Activated CD4-positive, alpha-beta memory T cell treated with anti-CD3 and anti-CD28 coated beads, Interleukin-2, amount 10 ng/mL, durations not matched to agents 7 days and 5 days (primary cell): ENCODE data around the gene HS3ST5. TPM values are rescaled to one million over a fixed set of nuclear protein-coding genes. Genes with fewer than 3 reads are reported as not detected.

Source experiments
- CTCF ChIA-PET: fragments of 350-600 bp; sonication (Branson Sonifier 250); formaldehyde crosslinking; loops from one replicate; lab custom pipeline; 2021; ENCODE audit warnings: antibody characterized with exemption, inconsistent platforms; lab: Charles Lee
- POLR2A ChIA-PET: fragments of 350-600 bp; sonication (Branson Sonifier 250); formaldehyde crosslinking; loops from one replicate; lab custom pipeline; 2021; ENCODE audit warnings: antibody characterized with exemption; lab: Charles Lee
- DNase-seq: peaks from one replicate; pipeline ENCODE4 v3.0.0-alpha.2; 2020
- H3K27ac Mint-ChIP-seq: one replicate; pipeline ENCODE4 v1.8.0; 2021; ENCODE audit warnings: mild to moderate bottlenecking, mixed read lengths
- H3K27me3 Mint-ChIP-seq: one replicate; pipeline ENCODE4 v1.8.0; 2021; ENCODE audit warnings: mixed read lengths
- H3K36me3 Mint-ChIP-seq: one replicate; pipeline ENCODE4 v1.8.0; 2021; ENCODE audit warnings: low read depth, mixed read lengths
- H3K4me1 Mint-ChIP-seq: one replicate; pipeline ENCODE4 v1.8.0; 2021; ENCODE audit warnings: mixed read lengths
- H3K4me3 Mint-ChIP-seq: one replicate; pipeline ENCODE4 v1.8.0; 2021; ENCODE audit warnings: mild to moderate bottlenecking, mixed read lengths
- H3K9me3 Mint-ChIP-seq: one replicate; pipeline ENCODE4 v1.8.0; 2021; ENCODE audit warnings: mixed read lengths
- total RNA-seq, 2 experiments: library from RNA; stranded (reverse); gene quantifications; one replicate each; pipeline ENCODE4 v1.2.3, GENCODE V29; 2021

HS3ST5 gene
- total RNA-seq, 2 experiments from 2014 or later = not detected

DNA sequence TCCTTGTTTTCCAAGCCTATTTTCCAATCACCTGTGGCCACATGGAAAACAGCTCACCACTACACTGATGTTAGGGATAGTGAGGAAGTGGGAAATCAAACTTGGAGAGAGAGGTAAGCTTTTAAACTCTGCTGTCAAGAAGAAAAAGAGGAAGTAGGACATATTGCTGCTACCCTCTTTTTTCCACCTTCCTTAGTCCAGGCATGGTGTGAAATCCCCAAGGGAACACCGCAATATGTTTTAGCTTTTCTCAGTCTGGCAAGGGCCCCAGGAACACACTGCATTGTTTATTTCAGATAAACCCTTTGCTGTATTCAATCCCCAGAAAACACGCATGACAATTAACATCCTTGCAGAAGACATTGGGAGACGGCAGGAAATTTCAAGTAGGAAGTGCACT is 61.3 kb downstream of the HS3ST5 start:
- H3K9me3 Mint-ChIP-seq = no peaks in the 10 kb centered on the region
- H3K27ac Mint-ChIP-seq = no peak overlapping the region
- no peaks in the 10 kb centered on the region for H3K27me3 Mint-ChIP-seq
- ChIA-PET POLR2A (no interaction called here), CTCF (no interaction called here)
- DNase-seq = no peak
- H3K4me3 Mint-ChIP-seq = no peak overlapping the region
- no peaks in the 10 kb centered on the region for H3K4me1 Mint-ChIP-seq
- H3K36me3 Mint-ChIP-seq = no peaks in the 10 kb centered on the region

DNA sequence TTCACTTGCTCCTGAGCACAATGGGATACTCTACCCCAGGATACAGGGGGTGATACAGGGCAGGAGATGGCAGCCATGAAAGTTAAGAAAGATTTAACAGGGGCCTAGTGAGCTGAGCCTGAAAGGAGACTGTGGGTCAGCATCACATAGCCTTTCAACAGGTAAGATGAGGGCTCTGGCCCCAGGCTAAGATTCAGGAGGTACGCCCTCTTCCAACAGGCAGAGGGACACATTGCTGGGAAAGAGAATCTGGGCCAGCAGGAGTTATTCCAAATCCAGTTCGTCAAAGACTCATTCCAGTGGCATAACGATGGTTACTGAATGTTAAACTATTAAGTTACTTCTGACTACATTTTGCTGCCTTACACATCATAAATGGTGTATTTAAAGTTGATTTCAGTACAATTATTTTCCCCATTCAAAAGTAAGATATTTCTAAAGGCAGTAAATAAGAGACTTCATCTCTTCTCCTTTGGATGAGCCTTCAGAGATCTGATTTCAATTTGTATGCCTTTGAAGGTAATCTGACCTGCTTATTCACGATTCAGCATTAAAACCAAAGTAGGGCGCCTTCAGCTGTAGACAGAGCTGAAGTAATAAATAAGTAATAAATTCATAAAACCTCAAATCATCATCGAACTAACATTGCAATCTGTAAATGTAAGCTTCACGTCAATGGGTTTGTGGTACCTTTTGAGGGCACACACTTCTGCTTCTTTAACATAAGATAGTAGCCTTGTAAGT is 62.4 kb downstream of the HS3ST5 start:
- Mint-ChIP-seq H3K9me3 (no peaks in the 10 kb centered on the region), H3K27me3 (no peaks in the 10 kb centered on the region), H3K4me3 (no peak overlapping the region), H3K27ac (no peak overlapping the region), H3K36me3 (no peaks in the 10 kb centered on the region), H3K4me1 (no peaks in the 10 kb centered on the region)
- DNase-seq = no peak
- ChIA-PET CTCF (no interaction called here), POLR2A (no interaction called here)

DNA sequence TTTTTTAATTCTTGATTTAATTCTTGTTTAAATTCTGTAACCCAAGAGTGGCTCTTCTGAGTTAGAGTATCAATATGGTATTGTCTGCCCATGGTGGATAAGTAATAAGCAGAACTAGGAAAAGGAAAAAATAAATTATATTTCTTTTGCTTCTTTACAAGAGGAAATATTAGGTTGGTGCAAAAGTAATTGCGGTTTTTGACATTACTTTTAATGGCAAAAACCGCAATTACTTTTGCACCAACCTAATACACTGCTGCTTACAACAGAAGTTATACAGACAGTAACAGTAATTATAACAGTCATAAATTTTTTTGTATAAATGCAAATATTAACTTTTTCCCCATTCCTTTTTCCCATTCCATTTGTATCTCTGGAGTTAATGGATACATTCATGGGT is 65.6 kb downstream of the HS3ST5 start:
- ChIA-PET CTCF (no interaction called here), POLR2A (no interaction called here)
- no peaks in the 10 kb centered on the region for H3K4me1 Mint-ChIP-seq
- H3K27ac Mint-ChIP-seq = no peak overlapping the region
- no peak overlapping the region for H3K4me3 Mint-ChIP-seq
- no peaks in the 10 kb centered on the region for H3K27me3 Mint-ChIP-seq
- no peaks in the 10 kb centered on the region for H3K9me3 Mint-ChIP-seq
- H3K36me3 Mint-ChIP-seq = no peaks in the 10 kb centered on the region
- no peak for DNase-seq

DNA sequence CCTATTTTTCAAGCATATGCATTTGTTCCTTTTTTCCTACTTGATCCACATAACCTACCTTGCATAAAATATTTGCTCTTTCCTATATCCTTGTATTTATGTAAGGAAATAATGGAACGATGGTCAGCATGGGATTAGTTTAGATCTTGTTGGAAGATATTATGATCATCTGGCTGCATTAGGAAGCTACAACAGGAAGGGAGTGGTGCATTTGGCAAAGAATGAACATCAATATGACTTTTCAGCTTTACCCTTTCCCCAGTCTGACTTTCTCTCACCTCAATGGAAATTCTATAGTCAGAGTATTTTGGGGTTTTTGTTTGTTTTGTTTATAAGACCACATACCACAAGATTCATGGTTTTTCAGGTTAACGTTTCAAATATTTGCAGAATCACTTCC is 66.0 kb downstream of the HS3ST5 start:
- no peaks in the 10 kb centered on the region for H3K4me1 Mint-ChIP-seq
- H3K27ac Mint-ChIP-seq = no peak overlapping the region
- no peaks in the 10 kb centered on the region for H3K9me3 Mint-ChIP-seq
- no peak overlapping the region for H3K4me3 Mint-ChIP-seq
- no peaks in the 10 kb centered on the region for H3K36me3 Mint-ChIP-seq
- H3K27me3 Mint-ChIP-seq = no peaks in the 10 kb centered on the region
- no peak for DNase-seq
- ChIA-PET POLR2A (no interaction called here), CTCF (interaction anchor here (1.2 kb wide), 1 partner anchor 22 kb away, joined by 3 read pairs; no protein-coding TSS in a partner anchor)

DNA sequence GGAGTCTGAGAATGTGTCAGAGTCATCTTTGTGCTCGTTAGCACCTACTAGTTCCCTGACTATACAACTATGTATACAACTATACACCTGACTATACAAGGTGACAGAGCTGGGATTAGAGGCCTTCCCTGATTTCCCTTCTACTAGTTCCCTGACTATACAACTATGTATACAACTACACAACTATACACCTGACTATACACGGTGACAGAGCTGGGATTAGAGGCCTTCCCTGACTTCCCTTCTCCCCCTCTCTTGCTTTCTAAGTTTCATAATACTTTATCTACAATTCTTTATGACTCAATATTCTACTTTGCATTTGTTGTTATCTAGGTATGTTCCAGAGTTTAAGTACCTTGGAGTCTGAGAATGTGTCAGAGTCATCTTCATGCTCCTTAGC is 68.0 kb downstream of the HS3ST5 start:
- Mint-ChIP-seq H3K9me3 (no peaks in the 10 kb centered on the region), H3K4me3 (no peak overlapping the region), H3K27ac (no peak overlapping the region), H3K4me1 (no peaks in the 10 kb centered on the region), H3K36me3 (no peaks in the 10 kb centered on the region), H3K27me3 (no peaks in the 10 kb centered on the region)
- POLR2A ChIA-PET = no interaction called here
- CTCF ChIA-PET = no interaction called here
- DNase-seq = no peak

DNA sequence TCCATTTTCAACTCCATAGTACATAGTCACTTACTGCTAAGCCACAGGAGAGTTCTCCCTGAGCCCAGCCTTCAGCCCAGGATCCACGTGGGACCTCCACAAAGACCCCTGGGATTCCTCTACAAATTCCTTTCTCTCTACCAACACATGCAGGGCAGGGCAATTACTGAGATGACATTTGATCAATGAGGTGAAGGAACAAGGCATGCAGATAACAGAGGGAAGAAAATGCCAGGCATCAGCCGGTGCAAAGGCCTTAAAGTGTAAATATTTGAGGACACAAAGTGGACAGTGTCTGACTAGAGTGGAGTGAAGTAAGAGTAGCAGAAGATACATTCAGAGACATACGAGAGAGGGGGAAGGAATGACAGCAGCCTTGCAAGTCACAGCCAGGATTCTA is 70.2 kb downstream of the HS3ST5 start:
- H3K4me1 Mint-ChIP-seq = no peaks in the 10 kb centered on the region
- no peak overlapping the region for H3K4me3 Mint-ChIP-seq
- H3K27me3 Mint-ChIP-seq = no peaks in the 10 kb centered on the region
- POLR2A ChIA-PET = no interaction called here
- H3K9me3 Mint-ChIP-seq = no peaks in the 10 kb centered on the region
- no peak for DNase-seq
- CTCF ChIA-PET = no interaction called here
- H3K36me3 Mint-ChIP-seq = no peaks in the 10 kb centered on the region
- H3K27ac Mint-ChIP-seq = no peak overlapping the region

DNA sequence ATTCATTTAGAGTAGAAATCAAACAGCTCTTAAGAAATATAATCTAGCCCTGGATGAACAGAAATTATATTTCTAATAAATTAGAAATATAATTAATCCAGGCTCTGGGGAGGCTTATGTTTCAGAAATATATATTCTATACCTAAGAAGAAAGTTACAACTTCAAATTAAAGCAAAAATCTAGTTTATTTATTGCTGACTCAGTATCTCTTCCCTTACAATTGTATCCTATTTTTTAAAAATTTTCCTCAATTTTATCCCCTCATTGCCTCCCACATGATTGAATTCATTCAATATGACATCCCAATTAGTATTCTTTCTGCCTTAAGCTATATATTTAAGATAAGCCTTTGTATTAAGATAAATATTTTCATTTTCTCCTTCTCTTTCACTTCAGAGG is 71.4 kb downstream of the HS3ST5 start:
- Mint-ChIP-seq H3K4me1 (no peaks in the 10 kb centered on the region), H3K9me3 (no peaks in the 10 kb centered on the region), H3K27ac (no peak overlapping the region)

DNA sequence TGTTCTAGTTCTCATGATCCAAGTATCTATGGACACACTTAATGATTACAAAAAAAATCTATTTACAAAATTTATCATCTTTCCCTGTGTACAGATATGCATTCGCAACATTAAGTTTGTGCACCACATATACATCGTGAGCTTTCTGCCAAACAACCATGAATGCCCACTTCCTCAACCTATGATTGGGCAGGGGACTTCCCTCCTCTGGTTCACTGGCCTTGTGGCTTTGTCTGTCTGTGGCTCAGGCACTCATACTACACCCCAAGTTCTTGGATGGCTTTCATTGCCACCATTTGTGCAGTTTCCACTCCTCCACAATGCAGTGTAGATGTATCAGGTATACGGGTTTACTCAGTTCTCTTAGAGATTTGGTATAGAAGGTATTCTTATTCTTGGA is 74.9 kb downstream of the HS3ST5 start:
- Mint-ChIP-seq H3K4me1 (no peaks in the 10 kb centered on the region), H3K27me3 (peaks cover 2% of the 10 kb centered on the region), H3K4me3 (no peak overlapping the region), H3K36me3 (no peaks in the 10 kb centered on the region), H3K9me3 (no peaks in the 10 kb centered on the region), H3K27ac (no peak overlapping the region)
- DNase-seq = no peak
- CTCF ChIA-PET = no interaction called here
- POLR2A ChIA-PET = no interaction called here

More for the DNA sequence above, 71.4 kb downstream of the HS3ST5 start:
- no peak for DNase-seq
- Mint-ChIP-seq H3K36me3 (no peaks in the 10 kb centered on the region), H3K4me3 (no peak overlapping the region), H3K27me3 (no peaks in the 10 kb centered on the region)
- POLR2A ChIA-PET = no interaction called here
- CTCF ChIA-PET = no interaction called here

DNA sequence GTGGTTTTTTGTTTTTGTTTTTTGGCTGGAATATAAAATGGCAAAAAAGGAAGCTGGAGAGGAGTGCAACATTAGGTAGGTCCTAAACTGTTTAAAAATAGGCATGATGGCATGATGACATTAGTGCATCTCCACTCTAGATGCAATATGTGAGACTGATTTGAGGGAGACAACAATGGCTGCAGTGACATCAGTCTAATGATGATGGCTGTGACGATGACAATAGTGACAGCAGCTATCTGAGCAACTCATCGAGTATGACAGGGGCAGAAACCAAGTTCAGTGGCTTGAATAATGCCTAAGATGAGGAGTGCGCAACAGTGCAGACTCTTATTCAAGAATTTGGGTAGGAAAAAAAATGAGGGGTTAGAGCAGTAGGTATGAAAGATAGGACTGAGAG is 82.0 kb downstream of the HS3ST5 start:
- H3K27ac Mint-ChIP-seq = no peak overlapping the region

DNA sequence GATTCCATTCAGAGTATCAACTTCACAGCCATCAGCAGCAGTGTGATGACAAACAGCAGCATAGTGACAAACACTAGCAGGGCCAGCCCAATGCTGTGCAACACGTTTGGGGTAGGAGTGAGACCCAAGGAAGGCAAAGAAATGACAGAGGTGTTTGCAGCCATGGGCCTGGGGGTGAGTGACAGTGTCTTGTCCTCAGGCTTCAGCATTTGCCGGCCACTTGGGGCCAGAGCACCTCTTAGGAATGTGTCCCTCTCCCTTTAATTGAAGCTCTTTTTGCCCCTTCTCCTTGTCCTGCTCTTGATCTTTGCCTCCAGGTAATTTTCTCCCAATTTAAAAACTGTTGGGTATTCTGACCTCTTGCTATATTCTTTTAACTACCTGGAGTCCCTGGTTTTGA is 84.4 kb downstream of the HS3ST5 start:
- ChIA-PET POLR2A (no interaction called here), CTCF (no interaction called here)
- DNase-seq = no peak
- H3K27ac Mint-ChIP-seq = no peak overlapping the region
- no peak overlapping the region for H3K4me3 Mint-ChIP-seq
- H3K9me3 Mint-ChIP-seq = no peaks in the 10 kb centered on the region
- H3K4me1 Mint-ChIP-seq = no peaks in the 10 kb centered on the region
- no peaks in the 10 kb centered on the region for H3K27me3 Mint-ChIP-seq
- H3K36me3 Mint-ChIP-seq = no peaks in the 10 kb centered on the region

More for the DNA sequence above, 82.0 kb downstream of the HS3ST5 start:
- DNase-seq = no peak
- Mint-ChIP-seq H3K36me3 (no peaks in the 10 kb centered on the region), H3K27me3 (peaks cover 2% of the 10 kb centered on the region), H3K9me3 (no peaks in the 10 kb centered on the region), H3K4me1 (no peaks in the 10 kb centered on the region), H3K4me3 (no peak overlapping the region)
- POLR2A ChIA-PET = no interaction called here
- CTCF ChIA-PET = no interaction called here

DNA sequence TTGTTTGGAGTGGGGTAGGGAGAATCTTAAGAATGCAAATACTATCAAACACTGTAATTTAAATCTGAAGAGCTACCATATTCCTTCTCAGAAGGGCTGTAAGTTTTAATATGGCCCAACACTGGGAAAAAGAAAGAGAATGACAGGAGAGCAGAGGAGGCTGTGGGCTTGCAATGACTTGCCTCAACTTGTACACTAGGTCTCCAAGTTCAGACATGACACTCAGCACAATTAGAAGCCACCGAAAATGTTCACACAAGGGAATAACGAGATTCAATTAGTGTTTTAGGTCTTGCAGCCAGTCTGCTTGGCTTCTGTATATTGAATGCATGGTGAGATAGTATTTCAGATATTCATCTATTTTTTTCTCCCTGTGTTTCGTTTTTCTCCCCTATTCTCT is 89.4 kb downstream of the HS3ST5 start:
- POLR2A ChIA-PET = no interaction called here
- Mint-ChIP-seq H3K27me3 (no peaks in the 10 kb centered on the region), H3K36me3 (no peaks in the 10 kb centered on the region), H3K9me3 (no peaks in the 10 kb centered on the region), H3K27ac (no peak overlapping the region), H3K4me3 (no peak overlapping the region), H3K4me1 (no peaks in the 10 kb centered on the region)
- no peak for DNase-seq
- CTCF ChIA-PET = no interaction called here

DNA sequence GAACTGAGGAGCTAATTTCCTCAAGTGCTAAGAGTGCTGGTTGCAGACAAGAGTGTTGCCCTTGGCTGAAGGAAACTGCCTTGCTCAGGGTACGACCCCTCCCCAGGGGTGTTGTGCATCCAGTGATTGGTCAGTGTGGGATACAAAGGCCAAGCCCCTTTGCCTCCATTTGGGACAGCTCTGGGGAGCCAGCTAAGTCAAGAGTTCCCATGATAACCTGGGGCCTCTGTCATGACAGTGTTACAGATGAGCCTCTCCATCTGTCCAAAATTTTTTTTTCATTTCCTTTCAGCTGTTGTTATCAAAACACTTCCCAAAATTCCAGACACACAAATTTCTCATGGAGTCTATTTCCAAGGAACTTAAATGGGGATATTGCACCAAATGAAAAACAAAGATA is 93.3 kb downstream of the HS3ST5 start:
- DNase-seq = no peak
- no peaks in the 10 kb centered on the region for H3K4me1 Mint-ChIP-seq
- H3K36me3 Mint-ChIP-seq = no peaks in the 10 kb centered on the region
- POLR2A ChIA-PET = no interaction called here
- no peak overlapping the region for H3K4me3 Mint-ChIP-seq
- CTCF ChIA-PET = no interaction called here
- H3K27me3 Mint-ChIP-seq = no peaks in the 10 kb centered on the region
- H3K27ac Mint-ChIP-seq = no peak overlapping the region
- no peaks in the 10 kb centered on the region for H3K9me3 Mint-ChIP-seq

DNA sequence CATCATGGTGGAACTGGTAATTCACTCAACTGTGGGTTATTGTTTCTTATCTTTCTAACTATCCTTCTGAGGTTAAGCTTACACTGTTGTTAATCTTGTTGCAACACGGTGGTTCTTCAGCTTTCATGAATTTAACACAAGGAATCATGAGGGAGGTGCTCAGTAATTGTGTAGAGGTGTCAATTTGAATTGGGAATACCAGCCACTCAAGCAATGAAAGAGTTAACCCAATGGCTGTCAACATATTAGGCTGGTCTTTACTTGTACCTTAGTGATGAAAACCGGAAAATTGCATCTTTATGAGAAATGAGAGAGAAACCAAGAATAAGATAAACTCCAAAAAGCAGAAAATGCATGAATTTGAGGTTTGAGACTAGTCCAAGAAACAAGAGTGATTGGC is 95.7 kb downstream of the HS3ST5 start:
- Mint-ChIP-seq H3K27me3 (no peaks in the 10 kb centered on the region), H3K27ac (no peak overlapping the region), H3K4me1 (no peaks in the 10 kb centered on the region), H3K4me3 (no peak overlapping the region), H3K9me3 (no peaks in the 10 kb centered on the region), H3K36me3 (no peaks in the 10 kb centered on the region)
- ChIA-PET POLR2A (no interaction called here), CTCF (no interaction called here)
- no peak for DNase-seq

DNA sequence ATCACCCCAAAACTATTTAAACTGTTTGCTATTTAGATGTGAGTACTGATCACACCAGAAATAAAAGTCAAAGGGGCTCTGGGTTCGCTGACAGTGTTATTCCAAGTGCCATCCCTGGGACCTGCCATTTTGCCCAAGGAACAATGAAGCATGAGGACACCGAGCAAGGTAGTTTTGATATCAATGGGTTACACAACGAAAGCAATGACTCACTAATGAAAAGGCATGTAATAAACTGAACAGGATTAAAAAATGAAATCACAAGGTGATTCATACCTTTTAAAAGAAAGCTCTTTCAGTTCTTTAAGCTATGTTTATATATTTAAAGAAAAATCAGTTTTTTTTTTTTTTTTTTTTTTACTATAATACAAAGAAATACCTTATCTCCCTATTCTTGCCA is 102.0 kb downstream of the HS3ST5 start:
- H3K4me3 Mint-ChIP-seq = no peak overlapping the region
- no peak for DNase-seq
- H3K27me3 Mint-ChIP-seq = no peaks in the 10 kb centered on the region
- no peaks in the 10 kb centered on the region for H3K9me3 Mint-ChIP-seq
- CTCF ChIA-PET = interaction anchor here (0.6 kb wide), 1 partner anchor 147 kb away, joined by 3 read pairs; no protein-coding TSS in a partner anchor
- H3K27ac Mint-ChIP-seq = no peak overlapping the region
- no peaks in the 10 kb centered on the region for H3K4me1 Mint-ChIP-seq
- POLR2A ChIA-PET = no interaction called here
- no peaks in the 10 kb centered on the region for H3K36me3 Mint-ChIP-seq
